Measurements from ENCODE around the gene TEN1.

The TEN1 gene

DNA sequence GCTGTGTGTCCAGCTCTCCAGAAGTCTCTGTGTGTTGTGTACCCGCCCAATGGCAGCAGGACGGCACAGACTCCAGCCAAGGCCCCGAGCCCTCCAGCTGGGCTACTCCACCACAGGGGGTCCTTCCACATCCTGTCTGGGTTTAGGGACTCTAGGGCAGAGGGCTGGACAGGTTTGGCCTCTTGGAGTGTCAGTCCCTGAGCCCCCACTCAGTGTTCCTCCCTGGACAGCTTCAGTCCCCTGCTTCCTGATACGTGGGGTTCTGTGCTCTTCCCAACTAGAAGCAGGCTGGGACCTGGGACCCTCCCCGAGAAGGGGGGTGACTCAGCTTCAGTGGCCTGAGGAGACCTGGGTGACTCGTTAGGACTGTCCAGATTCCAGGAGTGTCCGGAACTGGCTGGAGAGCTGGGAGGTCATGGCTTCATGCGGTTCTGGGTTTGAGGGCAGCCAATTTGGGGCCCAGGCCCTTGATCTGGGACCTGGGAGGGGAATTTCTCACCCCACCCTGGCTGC lies 25.8 kb downstream of the TEN1 start:
- Histone ChIP-seq H3K9me3 (ENCODE audit: insufficient read depth, low read length) (no peaks in the 10 kb centered on the region), H4K20me1 (ENCODE audit: insufficient read depth, low read length) (no peaks in the 10 kb centered on the region), H3K4me1 (ENCODE audit: low read length) (no peaks in the 10 kb centered on the region), H3K36me3 (replicated peaks; ENCODE audit: low read depth, low read length) (no peaks in the 10 kb centered on the region), H2AFZ (ENCODE audit: low read depth, low read length) (no peak overlapping the region), H3K9ac (ENCODE audit: low read length) (no peak overlapping the region), H3K4me2 (ENCODE audit: low read length) (no peak overlapping the region), H3K27ac (ENCODE audit: low read length) (no peak overlapping the region), H3K4me3 (ENCODE audit: low read length) (no peak overlapping the region), H3K27me3 (ENCODE audit: low read depth, low read length) (no peaks in the 10 kb centered on the region), H3K79me2 (ENCODE audit: low read length) (no peaks in the 10 kb centered on the region)
- no peak for TF ChIP-seq EZH2phosphoT487 (IDR thresholded peaks at IDR 0.05; ENCODE audit: low read depth)
- TF ChIP-seq, protein P1, sequence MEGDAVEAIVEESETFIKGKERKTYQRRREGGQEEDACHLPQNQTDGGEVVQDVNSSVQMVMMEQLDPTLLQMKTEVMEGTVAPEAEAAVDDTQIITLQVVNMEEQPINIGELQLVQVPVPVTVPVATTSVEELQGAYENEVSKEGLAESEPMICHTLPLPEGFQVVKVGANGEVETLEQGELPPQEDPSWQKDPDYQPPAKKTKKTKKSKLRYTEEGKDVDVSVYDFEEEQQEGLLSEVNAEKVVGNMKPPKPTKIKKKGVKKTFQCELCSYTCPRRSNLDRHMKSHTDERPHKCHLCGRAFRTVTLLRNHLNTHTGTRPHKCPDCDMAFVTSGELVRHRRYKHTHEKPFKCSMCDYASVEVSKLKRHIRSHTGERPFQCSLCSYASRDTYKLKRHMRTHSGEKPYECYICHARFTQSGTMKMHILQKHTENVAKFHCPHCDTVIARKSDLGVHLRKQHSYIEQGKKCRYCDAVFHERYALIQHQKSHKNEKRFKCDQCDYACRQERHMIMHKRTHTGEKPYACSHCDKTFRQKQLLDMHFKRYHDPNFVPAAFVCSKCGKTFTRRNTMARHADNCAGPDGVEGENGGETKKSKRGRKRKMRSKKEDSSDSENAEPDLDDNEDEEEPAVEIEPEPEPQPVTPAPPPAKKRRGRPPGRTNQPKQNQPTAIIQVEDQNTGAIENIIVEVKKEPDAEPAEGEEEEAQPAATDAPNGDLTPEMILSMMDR (IDR thresholded peaks at IDR 0.05; ENCODE audit: low read depth, low read length), result no peak

DNA sequence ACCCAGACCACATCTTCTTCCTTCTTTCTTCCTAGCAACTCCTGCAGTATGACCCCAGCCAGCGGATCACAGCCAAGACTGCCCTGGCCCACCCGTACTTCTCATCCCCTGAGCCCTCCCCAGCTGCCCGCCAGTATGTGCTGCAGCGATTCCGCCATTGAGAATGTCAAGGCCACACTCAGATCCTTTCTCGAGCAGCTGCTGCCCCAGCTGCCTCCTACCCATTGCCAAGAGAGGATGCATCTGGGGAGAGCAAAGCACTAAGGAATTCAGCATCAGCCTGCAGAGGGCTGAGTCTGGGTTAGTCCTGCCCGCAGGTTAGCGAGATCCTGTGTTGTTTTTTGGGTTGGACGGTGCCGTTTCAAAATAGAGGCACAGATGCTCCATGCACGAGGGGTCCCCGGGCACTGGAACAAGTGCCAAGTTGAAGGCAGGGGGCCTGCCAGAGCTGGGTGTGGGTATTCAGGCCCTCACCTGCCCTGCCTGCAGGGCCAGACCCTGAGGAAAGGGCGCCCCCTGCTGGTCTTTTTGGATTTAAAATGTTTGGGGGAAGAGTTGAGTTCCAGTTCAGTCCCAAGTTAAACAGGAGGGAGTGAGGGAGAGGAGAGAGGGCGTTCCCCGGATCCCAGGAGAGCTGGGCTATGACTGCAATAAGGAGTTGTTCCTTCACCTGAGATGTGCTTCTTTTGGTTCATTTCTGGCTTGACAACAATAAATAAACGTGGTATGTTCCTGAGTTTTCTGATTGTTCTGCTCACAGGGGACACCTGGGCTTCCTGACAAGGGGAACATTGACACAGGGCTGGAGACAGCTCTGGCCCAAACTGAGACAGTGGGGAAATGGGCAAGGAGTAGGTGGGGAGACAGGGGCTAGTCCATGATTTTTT lies 26.5 kb downstream of the TEN1 start:
- Histone ChIP-seq H3K4me2 (ENCODE audit: low read length) (no peak overlapping the region), H3K36me3 (replicated peaks; ENCODE audit: low read depth, low read length) (no peaks in the 10 kb centered on the region), H2AFZ (ENCODE audit: low read depth, low read length) (no peak overlapping the region), H3K27ac (ENCODE audit: low read length) (no peak overlapping the region), H3K4me1 (ENCODE audit: low read length) (no peaks in the 10 kb centered on the region), H3K9me3 (ENCODE audit: insufficient read depth, low read length) (no peaks in the 10 kb centered on the region), H4K20me1 (ENCODE audit: insufficient read depth, low read length) (no peaks in the 10 kb centered on the region), H3K27me3 (ENCODE audit: low read depth, low read length) (no peaks in the 10 kb centered on the region), H3K79me2 (ENCODE audit: low read length) (no peaks in the 10 kb centered on the region), H3K9ac (ENCODE audit: low read length) (no peak overlapping the region), H3K4me3 (ENCODE audit: low read length) (no peak overlapping the region)
- TF ChIP-seq, protein P1 (IDR thresholded peaks at IDR 0.05; ENCODE audit: low read depth, low read length), result peak; percentile 85
- no peak for TF ChIP-seq EZH2phosphoT487 (IDR thresholded peaks at IDR 0.05; ENCODE audit: low read depth)

DNA sequence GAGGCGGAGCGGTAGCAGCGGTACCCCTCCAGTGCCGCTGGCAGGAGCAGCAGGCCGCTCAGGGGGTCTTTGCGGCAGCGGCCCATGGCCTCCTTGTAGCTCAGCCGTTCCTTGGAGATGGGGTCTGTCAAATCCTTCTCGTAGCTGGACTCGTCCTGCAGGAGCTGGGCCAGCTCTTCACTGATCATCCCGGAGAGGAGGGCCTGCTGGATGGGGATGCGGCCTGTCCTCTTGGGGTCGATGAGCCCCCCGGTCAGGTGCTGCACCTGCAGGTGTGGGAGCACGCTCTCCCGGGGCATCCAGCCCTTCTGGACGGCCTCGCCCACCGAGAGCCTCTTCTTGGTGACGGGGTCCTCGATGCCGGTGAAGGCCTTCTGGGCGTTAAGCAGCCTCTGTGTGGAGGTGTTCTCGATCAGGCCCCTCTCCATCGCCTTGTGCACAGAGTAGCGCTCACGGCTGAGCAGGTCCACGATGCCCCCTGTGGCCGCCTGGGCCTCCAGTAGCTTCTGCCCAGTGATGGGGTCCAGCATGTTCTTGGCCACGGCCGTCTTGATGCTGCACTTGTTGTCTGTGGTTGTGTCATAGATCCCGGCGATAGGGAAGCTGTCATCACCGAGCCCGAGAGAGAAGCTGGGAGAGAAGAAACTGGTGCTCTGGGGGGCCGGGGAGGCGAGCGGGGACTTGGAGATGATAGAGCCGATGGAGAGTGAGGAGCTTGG lies 28.2 kb downstream of the TEN1 start:
- no peak overlapping the region for H3K27ac ChIP-seq (ENCODE audit: low read length)
- H3K9me3 ChIP-seq (ENCODE audit: insufficient read depth, low read length), result no peaks in the 10 kb centered on the region
- H3K4me1 ChIP-seq (ENCODE audit: low read length), result no peaks in the 10 kb centered on the region
- no peak overlapping the region for H2AFZ ChIP-seq (ENCODE audit: low read depth, low read length)
- H3K4me2 ChIP-seq (ENCODE audit: low read length), result no peak overlapping the region
- no peaks in the 10 kb centered on the region for H4K20me1 ChIP-seq (ENCODE audit: insufficient read depth, low read length)
- H3K27me3 ChIP-seq (ENCODE audit: low read depth, low read length), result no peaks in the 10 kb centered on the region
- no peak overlapping the region for H3K9ac ChIP-seq (ENCODE audit: low read length)
- no peaks in the 10 kb centered on the region for H3K36me3 ChIP-seq (replicated peaks; ENCODE audit: low read depth, low read length)
- no peak for TF ChIP-seq EZH2phosphoT487 (IDR thresholded peaks at IDR 0.05; ENCODE audit: low read depth)
- TF ChIP-seq, protein P1 (IDR thresholded peaks at IDR 0.05; ENCODE audit: low read depth, low read length), result no peak
- H3K79me2 ChIP-seq (ENCODE audit: low read length), result no peaks in the 10 kb centered on the region
- no peak overlapping the region for H3K4me3 ChIP-seq (ENCODE audit: low read length)

DNA sequence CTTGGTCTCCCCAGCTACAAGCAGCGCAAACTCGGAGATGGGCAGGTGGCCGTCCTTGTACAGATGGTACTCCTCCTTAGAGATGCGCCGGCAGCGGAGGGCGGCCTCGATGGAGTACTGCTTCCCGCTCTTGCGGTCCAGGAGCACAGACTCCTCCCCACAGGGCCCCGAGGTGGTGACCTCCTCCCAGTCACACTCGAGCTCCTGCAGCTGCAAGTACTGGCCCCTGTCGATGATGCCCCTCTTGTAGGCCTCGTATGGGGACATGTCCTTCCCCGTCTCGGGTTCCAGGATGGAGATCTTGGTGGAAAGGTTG lies 28.8 kb downstream of the TEN1 start:
- Histone ChIP-seq H3K9ac (ENCODE audit: low read length) (no peak overlapping the region), H2AFZ (ENCODE audit: low read depth, low read length) (no peak overlapping the region), H3K27me3 (ENCODE audit: low read depth, low read length) (no peaks in the 10 kb centered on the region), H3K27ac (ENCODE audit: low read length) (no peak overlapping the region), H4K20me1 (ENCODE audit: insufficient read depth, low read length) (no peaks in the 10 kb centered on the region), H3K4me1 (ENCODE audit: low read length) (no peaks in the 10 kb centered on the region), H3K4me3 (ENCODE audit: low read length) (no peak overlapping the region), H3K9me3 (ENCODE audit: insufficient read depth, low read length) (no peaks in the 10 kb centered on the region), H3K36me3 (replicated peaks; ENCODE audit: low read depth, low read length) (no peaks in the 10 kb centered on the region), H3K79me2 (ENCODE audit: low read length) (no peaks in the 10 kb centered on the region), H3K4me2 (ENCODE audit: low read length) (no peak overlapping the region)
- TF ChIP-seq EZH2phosphoT487 (IDR thresholded peaks at IDR 0.05; ENCODE audit: low read depth), result no peak
- TF ChIP-seq, protein P1 (IDR thresholded peaks at IDR 0.05; ENCODE audit: low read depth, low read length), result no peak
